HG03280 (cell line): Measurements from ENCODE around the gene MST1R.
"Not testable (repeated sequence)": the region's sequence is repeated elsewhere in the genome, so short reads cannot be mapped to it uniquely, and the experiment has no call there.

Source experiments
- ATAC-seq: cut with Tn5 transposase; IDR thresholded peaks from one replicate; pipeline ENCODE4 v1.9.1; 2021; ENCODE audit warnings: mild to moderate bottlenecking, moderate library complexity; ENCODE audit not compliant: unreplicated experiment

Gene MST1R

GRCh38 chr3:49912881-49913281 is 9.2 kb upstream of the MST1R start:
- ATAC-seq: no peak

GRCh38 chr3:49911611-49912010 is 7.9 kb upstream of the MST1R start:
- ATAC-seq: no peak

GRCh38 chr3:49911124-49911420 is 7.4 kb upstream of the MST1R start:
- no peak for ATAC-seq

- ATAC-seq: no peak
Observed at GRCh38 chr3:49910409-49911123, 6.9 kb upstream of the MST1R start.

- ATAC-seq: no peak
Observed at GRCh38 chr3:49908373-49909199, 4.9 kb upstream of the MST1R start.

GRCh38 chr3:49906073-49906743 is 2.5 kb upstream of the MST1R start:
- no peak for ATAC-seq

GRCh38 chr3:49904448-49904847 is 775 bp upstream of the MST1R start:
- ATAC-seq: not testable (repeated sequence)

GRCh38 chr3:49902511-49903345 is 945 bp downstream of the MST1R start:
- ATAC-seq: no peak

- ATAC-seq: no peak
Observed at GRCh38 chr3:49901366-49902339, 2.0 kb downstream of the MST1R start.

GRCh38 chr3:49900491-49901153 is 3.1 kb downstream of the MST1R start:
- ATAC-seq: no peak

GRCh38 chr3:49899815-49900214 is 3.9 kb downstream of the MST1R start:
- ATAC-seq: no peak

- ATAC-seq: no peak
Observed at GRCh38 chr3:49898991-49899390, 4.7 kb downstream of the MST1R start.

GRCh38 chr3:49896345-49896744 is 7.3 kb downstream of the MST1R start:
- ATAC-seq: no peak

GRCh38 chr3:49895791-49896190 is 7.9 kb downstream of the MST1R start:
- no peak for ATAC-seq

- ATAC-seq: no peak
Observed at GRCh38 chr3:49889296-49889695, 14.4 kb downstream of the MST1R start.

- no peak for ATAC-seq
Observed at GRCh38 chr3:49886922-49887265, 16.8 kb downstream of the MST1R start.

GRCh38 chr3:49883998-49884397 is 19.7 kb downstream of the MST1R start:
- no peak for ATAC-seq

GRCh38 chr3:49882166-49882565 is 21.5 kb downstream of the MST1R start:
- ATAC-seq: no peak

GRCh38 chr3:49880581-49881315 is 22.9 kb downstream of the MST1R start:
- ATAC-seq: no peak
